GM19328 (cell line): ENCODE measurements around the gene RABGAP1L.
"Not testable (repeated sequence)": the region's sequence is repeated elsewhere in the genome, so short reads cannot be mapped to it uniquely, and the experiment has no call there.

Experiments used
- ATAC-seq: cut with Tn5 transposase; IDR thresholded peaks from one replicate; pipeline ENCODE4 v1.9.1; 2021; ENCODE audit warnings: mild to moderate bottlenecking, moderate library complexity; ENCODE audit not compliant: unreplicated experiment

The RABGAP1L gene

GRCh38 chr1:174700314-174700713 is 541.0 kb downstream of the RABGAP1L start:
- no peak for ATAC-seq

- ATAC-seq: no peak
Observed at GRCh38 chr1:174700775-174701174, 541.5 kb downstream of the RABGAP1L start.

DNA sequence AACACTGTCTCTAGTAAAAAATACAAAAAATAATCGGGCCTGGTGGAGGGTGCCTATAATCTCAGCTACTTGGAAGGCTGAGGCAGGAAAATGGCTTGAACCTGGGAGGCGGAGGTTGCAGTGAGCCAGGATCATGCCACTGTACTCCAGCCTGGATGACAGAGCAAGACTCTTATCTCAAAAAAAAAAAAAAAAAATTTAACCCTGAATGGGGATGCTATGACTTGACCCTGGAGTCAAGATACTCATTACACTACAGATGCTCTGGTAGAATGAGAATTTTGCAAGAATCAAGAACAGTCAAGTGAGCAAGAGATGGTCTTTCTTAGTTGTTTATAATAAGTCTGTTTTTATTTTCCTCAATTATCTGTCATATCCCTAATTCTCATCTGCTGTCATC is 542.2 kb downstream of the RABGAP1L start:
- ATAC-seq: no peak

DNA sequence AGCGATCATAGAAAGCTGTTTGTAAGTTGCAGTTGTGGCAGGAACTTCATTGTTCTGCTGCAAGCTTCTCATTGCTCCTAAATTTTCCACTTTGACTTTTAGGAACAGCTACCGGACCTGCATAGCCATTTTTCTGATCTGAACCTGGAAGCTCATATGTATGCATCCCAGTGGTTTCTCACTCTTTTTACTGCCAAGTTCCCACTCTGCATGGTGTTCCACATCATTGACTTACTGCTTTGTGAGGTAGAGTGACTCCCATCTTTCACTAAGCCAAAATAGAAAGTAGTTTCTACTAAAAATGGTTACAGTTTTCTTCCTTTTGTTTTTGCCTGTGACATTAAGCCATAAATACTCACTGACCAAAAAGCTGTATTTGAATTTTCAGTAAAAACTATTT is 542.7 kb downstream of the RABGAP1L start:
- ATAC-seq: no peak

DNA sequence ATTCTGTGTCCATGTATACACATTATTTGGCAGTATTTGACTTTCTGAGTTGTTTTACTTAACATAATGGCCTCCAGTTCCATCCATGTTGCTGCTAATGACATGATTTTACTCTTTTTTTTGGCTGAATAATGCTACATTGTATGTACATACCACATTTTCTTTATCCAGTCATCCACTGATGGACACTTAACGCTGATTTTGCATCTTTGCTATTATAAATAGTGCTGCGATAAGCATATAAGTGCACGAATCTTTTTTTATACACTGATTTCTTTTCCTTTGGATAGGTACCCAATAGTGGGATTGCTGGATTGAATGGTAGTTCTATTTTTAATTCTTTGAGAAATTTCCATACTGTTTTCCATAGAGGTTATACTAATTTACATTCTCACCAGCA is 544.0 kb downstream of the RABGAP1L start:
- no peak for ATAC-seq

DNA sequence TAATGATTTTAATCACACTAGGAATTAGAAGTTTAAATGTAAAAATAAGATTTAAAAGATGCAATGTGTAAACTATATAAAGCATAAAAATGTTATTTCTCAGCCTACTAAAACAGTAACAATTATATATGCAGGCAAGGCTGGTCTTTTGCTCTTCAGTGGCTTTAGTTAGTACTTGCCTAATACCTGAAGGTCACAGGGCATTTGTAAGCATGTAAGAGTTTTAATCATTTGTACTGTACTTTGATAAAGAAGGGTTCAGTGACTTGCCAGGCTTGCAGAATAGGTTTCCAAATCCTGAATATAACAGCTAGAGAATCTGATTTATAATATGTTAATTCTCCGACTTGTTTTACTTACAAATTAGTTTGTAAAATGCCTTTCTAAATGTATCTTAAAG is 545.0 kb downstream of the RABGAP1L start:
- ATAC-seq: no peak

DNA sequence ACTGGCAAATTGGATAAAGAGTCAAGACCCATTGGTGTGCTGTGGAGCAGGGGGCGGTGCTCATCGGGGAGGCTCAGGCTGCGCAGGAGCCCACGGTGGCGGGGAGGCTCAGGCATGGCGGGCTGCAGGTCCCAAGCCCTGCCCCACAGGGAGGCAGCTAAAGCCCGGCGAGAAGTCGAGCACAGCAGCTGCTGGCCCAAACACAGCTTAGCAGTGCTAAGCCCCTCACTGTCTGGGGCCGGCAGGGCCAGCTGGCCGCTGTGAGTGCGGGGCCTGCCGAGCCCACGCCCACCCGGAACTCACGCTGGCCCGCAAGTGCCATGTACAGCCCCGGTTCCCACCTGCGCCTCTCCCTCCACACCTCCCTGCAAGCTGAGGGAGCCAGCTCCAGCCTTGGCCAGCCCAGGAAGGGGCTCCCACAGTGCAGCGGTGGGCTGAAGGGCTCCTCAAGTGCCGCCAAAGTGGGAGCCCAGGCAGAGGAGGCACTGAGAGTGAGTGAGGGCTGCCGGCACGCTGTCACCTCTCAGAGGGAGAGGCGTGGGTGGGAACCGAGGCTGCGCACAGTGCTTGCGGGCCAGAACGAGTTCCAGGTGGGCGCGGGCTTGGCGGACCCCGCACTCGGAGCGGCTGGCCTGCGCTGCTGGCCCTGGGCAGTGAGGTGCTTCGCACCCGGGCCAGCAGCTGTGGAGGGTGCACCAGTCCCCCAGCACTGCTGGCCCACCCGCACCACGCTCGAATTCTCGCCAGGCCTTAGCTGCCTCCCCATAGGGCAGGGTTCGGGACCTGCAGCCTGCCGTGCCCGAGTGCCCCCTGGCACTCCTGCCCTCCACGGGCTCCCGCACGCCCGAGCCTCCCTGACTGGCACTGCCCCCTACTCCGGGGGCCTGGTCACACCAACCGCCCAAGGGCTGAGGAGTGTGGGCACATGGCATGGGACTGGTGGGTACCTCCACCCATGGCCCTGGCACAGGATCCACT is 551.8 kb downstream of the RABGAP1L start:
- ATAC-seq: no peak

- not testable (repeated sequence) for ATAC-seq
Observed at GRCh38 chr1:174711848-174712247, 552.5 kb downstream of the RABGAP1L start.

- ATAC-seq: no peak
Observed at GRCh38 chr1:174712541-174712940, 553.2 kb downstream of the RABGAP1L start.

DNA sequence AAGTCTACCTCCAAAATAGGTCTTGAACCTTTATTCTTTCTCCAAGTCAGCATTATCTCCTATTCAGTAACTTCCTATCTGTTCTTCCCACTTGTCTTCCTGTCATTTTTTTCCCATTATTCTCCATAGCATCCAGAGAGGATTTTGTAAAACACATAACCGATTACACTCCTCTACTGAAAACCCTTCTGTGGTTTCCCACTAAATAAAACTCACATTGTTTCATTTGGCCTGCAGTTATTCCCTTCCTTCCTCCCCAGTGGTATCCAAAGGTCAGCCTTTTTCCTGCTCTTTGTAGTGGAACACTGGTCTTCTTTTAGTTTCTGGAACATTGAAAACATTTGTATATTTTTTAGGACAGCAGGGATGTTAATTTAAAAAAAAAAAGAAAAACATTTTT is 554.5 kb downstream of the RABGAP1L start:
- no peak for ATAC-seq

GRCh38 chr1:174719194-174719593 is 559.9 kb downstream of the RABGAP1L start:
- ATAC-seq: no peak

- no peak for ATAC-seq
Observed at GRCh38 chr1:174720618-174721017, 561.3 kb downstream of the RABGAP1L start.

- ATAC-seq: no peak
Observed at GRCh38 chr1:174721246-174721645, 561.9 kb downstream of the RABGAP1L start.

- no peak for ATAC-seq
Observed at GRCh38 chr1:174723816-174724215, 564.5 kb downstream of the RABGAP1L start.

DNA sequence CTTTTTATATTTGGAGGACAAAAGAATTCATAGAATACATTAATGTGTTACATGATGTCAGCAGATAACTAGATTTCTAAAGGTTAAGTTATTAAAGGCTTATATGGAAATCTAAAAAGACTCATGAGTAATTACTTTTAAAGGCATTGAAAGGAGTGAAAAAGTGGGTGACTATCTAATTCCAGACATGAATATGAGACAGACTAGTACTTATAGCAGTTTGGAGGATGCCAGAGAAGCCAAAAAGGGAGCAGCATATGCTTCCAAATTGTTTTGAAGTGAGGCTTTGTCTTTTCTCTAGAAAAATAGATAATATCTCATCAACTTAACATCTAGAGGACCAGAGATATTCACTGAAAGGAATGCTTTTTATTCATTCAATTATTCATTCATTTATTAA is 564.9 kb downstream of the RABGAP1L start:
- no peak for ATAC-seq

- ATAC-seq: no peak
Observed at GRCh38 chr1:174726167-174726879, 567.0 kb downstream of the RABGAP1L start.

DNA sequence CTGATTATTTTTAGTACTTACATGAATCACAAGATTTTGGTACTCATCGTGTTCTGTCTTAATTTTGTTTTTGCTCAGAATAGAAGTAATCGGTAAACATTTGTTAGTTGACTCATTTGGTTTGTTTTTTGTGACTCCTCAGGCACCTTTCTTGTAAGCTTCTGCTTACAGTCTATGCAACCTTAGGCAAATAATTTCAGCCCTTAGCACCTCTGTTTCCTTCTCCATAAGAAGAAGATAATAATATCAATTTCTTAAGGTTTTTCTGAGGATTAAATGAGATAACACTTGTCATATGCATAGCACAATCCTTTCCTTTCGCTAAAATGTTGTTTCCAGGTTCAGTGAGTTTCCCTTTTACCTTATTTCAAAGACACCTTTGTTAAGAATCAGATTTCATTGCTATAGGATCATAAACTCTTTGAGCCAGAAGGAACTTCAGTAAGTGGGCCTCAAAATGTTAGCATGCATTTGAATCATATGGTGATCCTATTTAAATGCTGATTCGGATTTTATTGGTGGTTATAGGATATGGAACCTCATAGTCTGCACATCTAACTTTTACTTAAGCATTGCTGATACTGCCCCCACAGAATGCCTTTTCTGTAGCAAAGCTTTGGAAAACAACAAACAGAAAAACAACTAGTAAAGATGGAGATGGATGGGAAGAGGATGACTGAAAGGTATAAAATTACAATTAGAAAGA is 567.7 kb downstream of the RABGAP1L start:
- ATAC-seq: no peak

- ATAC-seq: no peak
Observed at GRCh38 chr1:174734270-174734669, 575.0 kb downstream of the RABGAP1L start.

- no peak for ATAC-seq
Observed at GRCh38 chr1:174736831-174737230, 577.5 kb downstream of the RABGAP1L start.

- no peak for ATAC-seq
Observed at GRCh38 chr1:174740249-174740968, 581.1 kb downstream of the RABGAP1L start.
